Kidney epithelial cell (primary cell): ENCODE results near the gene MTFP1. TPM values are rescaled to one million over a fixed set of nuclear protein-coding genes. Genes with fewer than 3 reads are reported as not detected.
A peak's percentile ranks its signal among the peaks of the same experiment; 100 is the strongest.

Source experiments
- DNase-seq: peaks from one replicate; pipeline ENCODE4 v3.0.0-alpha.2; 2010; ENCODE audit warnings: low read depth
- H3K27me3 ChIP-seq: 2 replicates; pipeline ENCODE4 v1.6.0; 2011; ENCODE audit warnings: low read length; ENCODE audit not compliant: control insufficient read depth, insufficient read depth
- H3K36me3 ChIP-seq: 2 replicates; pipeline ENCODE4 v1.5.1; 2011; ENCODE audit warnings: low read length; ENCODE audit not compliant: control insufficient read depth, insufficient read depth
- H3K4me3 ChIP-seq: 2 replicates; pipeline ENCODE4 v1.5.1; 2011; ENCODE audit warnings: low read depth, mild to moderate bottlenecking, control low read depth, low read length
- CTCF ChIP-seq: IDR thresholded peaks from 2 replicates; pipeline ENCODE4 v1.5.1; 2011; ENCODE audit warnings: mild to moderate bottlenecking, moderate library complexity, low read length, control low read depth, inconsistent platforms; ENCODE audit not compliant: insufficient read depth, poor library complexity, severe bottlenecking
- total RNA-seq: library from RNA; depleted of rRNA; stranded (reverse); fragments of >200 nt; gene quantifications from 2 replicates; pipeline ENCODE4 v1.2.3, GENCODE V29; 2015

The MTFP1 gene, protein sequence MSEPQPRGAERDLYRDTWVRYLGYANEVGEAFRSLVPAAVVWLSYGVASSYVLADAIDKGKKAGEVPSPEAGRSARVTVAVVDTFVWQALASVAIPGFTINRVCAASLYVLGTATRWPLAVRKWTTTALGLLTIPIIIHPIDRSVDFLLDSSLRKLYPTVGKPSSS
- 36.4 and 43.4 TPM in 2 replicates for total RNA-seq

DNA sequence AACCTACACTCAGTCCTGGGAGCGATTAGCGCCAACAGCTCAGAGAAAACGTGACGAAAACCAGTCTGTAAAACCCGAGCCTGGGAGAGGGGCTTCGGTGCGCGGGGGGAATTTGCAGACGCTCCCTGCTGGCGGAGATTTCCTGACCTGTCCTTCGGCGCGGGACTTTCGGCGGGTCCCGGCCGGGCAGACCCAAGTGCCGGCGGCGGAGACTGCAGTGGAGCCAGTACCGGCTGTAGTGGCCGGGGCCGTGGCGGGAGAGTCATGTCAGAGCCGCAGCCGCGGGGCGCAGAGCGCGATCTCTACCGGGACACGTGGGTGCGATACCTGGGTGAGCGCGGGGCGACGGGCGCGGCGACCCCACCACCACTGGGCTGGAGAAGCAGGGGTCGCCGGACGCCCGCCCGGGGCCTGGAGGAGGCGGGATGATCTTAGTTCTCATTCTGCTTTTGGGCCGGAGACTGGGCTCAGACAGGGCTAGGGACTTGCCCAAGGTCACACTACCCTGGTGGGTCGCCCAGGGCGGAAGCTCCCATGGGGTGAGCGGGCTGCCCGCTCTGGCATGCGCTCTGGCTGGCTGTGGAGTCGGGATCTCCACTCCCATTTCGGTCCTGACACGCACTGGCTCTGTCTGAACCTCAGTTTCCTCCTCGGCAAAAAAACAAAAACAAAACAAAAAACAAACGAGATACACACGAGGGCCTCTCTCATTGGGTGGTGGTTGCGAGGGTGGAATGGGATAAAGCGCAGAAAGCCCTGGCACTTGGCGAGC lies at the start of gene MTFP1:
Gene MTFP1, plus strand, starts transcription at position 153 of the 772 bp plus-strand sequence. Its CDS starts 112 bp downstream, at position 265.
- DNase-seq = no peak
- H3K27me3 ChIP-seq = no peaks in the 10 kb centered on the region
- TF ChIP-seq CTCF = no peak
- H3K4me3 ChIP-seq = peak within 1 kb of the TSS; percentile 60
- peaks cover 2% of the 10 kb centered on the region for H3K36me3 ChIP-seq

- no peaks in the 10 kb centered on the region for H3K36me3 ChIP-seq
- no peaks in the 10 kb centered on the region for H3K27me3 ChIP-seq
- H3K4me3 ChIP-seq = no peak overlapping the region
- DNase-seq = no peak
- no peak for TF ChIP-seq CTCF
These were observed 45.6 kb upstream of the MTFP1 start for GRCh38 chr22:30380011-30380410.

- H3K4me3 ChIP-seq = no peak overlapping the region
- H3K36me3 ChIP-seq = no peaks in the 10 kb centered on the region
- no peak for DNase-seq
- no peaks in the 10 kb centered on the region for H3K27me3 ChIP-seq
- TF ChIP-seq CTCF = no peak
These were observed 44.3 kb upstream of the MTFP1 start for GRCh38 chr22:30381264-30381663.

GRCh38 chr22:30382340-30382739 lies 43.2 kb upstream of the MTFP1 start:
- DNase-seq = no peak
- no peak for TF ChIP-seq CTCF
- no peak overlapping the region for H3K4me3 ChIP-seq
- no peaks in the 10 kb centered on the region for H3K27me3 ChIP-seq
- no peaks in the 10 kb centered on the region for H3K36me3 ChIP-seq

DNA sequence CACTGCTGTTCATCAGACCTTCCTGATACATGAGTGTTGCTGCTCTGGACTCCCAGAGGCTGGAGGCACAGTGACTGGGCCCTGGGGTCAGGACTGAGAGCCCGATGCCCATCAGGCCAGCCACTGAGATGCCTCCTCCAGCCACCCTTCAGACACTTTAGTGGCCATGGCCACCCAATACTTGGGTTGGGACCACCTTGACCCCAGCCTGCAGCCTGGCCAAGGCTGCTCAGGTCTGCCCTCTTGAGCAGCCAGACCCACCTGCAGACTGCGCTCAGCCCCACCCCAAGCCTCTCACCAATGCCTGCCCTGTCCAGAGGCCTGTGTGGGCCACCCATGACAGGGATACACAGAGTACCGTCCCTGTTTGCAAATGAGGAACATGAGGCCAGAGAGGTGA lies 42.5 kb upstream of the MTFP1 start:
- no peak for DNase-seq
- Histone ChIP-seq H3K36me3 (no peaks in the 10 kb centered on the region), H3K4me3 (no peak overlapping the region), H3K27me3 (no peaks in the 10 kb centered on the region)
- no peak for TF ChIP-seq CTCF

DNA sequence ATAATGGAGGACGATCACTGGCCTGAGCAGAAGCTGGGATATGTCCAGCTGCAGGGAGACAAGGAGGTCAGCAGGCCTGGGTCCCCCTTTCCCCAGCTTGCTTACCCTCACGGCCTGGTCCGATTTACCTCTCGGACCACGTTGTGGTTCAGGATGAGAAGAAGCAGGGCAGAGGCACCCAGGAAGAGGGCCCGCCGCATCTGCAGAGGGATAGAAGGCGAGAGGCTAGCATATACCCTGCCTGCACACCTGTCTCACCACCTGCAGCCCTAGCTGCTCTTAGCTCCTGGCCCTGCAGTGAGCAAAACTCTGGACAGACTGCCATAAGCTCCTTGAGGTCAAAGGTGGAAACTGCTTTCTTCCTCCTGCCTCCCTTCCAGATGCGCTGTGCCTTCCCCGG lies 39.6 kb upstream of the MTFP1 start:
- Histone ChIP-seq H3K4me3 (no peak overlapping the region), H3K36me3 (no peaks in the 10 kb centered on the region), H3K27me3 (no peaks in the 10 kb centered on the region)
- no peak for DNase-seq
- no peak for TF ChIP-seq CTCF
